Astrocyte of the hippocampus (primary cell): Measurements from ENCODE around the gene DOCK8.
"Not testable (repeated sequence)": the region's sequence is repeated elsewhere in the genome, so short reads cannot be mapped to it uniquely, and the experiment has no call there.

ENCODE experiments used
- DNase-seq: peaks from one replicate; pipeline ENCODE4 v3.0.0; 2011; ENCODE audit warnings: low read depth, low spot score

The DOCK8 gene

GRCh38 chr9:224582-225520 lies 10.2 kb downstream of the DOCK8 start:
- no peak for DNase-seq

GRCh38 chr9:227860-228259 lies 13.2 kb downstream of the DOCK8 start:
- DNase-seq: no peak

- no peak for DNase-seq
These were observed 14.4 kb downstream of the DOCK8 start for GRCh38 chr9:228929-229695.

DNA sequence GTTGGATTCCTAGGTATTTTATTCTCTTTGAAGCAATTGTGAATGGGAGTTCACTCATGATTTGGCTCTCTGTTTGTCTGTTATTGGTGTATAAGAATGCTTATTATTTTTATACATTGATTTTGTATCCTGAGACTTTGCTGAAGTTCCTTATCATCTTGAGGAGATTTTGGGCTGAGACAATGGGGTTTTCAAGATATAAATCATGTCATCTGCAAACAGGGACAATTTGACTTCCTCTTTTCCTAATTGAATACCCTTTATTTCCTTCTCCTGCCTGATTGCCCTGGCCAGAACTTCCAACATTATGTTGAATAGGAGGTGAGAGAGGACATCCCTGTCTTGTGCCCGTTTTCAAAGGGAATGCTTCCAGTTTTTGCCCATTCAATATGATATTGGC lies 17.0 kb downstream of the DOCK8 start:
- not testable (repeated sequence) for DNase-seq

DNA sequence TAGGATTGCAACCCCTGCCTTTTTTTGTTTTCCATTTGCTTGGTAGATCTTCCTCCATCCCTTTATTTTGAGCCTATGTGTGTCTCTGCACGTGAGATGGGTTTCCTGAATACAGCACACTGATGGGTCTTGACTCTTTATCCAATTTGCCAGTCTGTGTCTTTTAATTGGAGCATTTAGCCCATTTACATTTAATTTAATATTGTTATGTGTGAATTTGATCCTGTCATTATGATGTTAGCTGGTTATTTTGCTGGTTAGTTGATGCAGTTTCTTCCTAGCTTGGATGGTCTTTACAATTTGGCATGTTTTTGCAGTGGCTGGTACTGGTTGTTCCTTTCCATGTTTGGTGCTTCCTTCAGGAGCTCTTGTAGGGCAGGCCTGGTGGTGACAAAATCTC lies 19.0 kb downstream of the DOCK8 start:
- DNase-seq: not testable (repeated sequence)

DNA sequence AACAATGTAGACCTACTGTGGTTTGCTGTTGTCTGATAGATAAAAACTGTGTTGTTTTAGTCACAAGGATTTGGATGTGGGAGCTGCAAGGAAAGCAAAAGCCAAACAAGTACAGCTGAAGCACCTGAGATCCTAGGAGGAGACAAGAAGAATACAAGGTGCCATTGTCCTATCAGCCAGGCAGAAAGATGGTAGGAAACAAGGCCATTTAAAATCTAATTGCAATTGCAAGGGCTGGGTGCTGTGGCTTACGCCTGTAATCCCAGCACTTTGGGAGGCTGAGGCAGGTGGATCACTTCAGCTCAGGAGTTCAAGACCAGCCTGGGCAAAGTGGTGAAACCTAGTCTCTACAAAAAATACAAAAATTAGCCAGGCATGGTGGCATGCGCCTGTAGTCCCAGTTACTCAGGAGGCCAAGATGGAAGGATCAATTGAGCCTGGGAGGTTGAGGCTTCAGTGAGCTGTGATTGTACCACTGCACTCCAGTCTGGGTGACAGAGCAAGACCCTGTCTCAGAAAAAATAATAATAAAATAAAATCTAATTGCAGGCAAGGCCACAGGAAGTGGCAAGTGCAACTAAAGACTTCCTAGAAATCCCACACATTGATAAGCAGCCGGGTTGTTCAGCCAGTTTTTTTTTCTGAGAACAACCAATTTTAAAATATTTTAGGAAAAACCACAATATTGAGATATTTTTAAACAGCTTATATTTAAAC lies 22.6 kb downstream of the DOCK8 start:
- no peak for DNase-seq

GRCh38 chr9:237858-238345 lies 23.2 kb downstream of the DOCK8 start:
- DNase-seq: no peak

DNA sequence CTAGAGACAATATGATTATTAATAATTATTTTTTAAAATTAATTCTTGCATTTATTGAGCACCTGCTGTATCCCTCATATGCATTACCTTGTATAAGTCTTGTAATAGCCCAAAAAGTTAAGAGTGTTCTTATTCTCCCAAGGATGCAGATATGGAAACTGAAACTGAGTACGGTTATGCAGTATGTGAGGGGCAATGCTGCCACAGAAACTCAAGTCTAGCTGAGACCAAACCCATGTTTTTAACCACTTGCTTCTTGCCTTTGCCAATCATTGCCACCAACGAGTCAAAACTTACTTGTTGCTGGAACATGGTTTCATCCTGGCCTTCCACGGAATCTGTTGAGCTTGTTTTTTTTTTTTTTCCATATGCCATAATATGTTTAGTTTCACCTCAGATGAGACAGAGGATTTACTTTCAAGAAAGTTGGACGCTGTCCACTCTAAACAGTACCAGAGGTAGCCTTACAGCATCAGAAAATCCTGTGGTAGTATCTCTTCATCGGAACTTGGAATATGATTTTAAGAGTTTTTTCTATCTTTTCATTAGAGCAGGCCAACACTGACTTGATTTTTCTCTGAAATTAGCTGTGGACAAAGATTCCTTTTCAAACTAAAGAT lies 27.9 kb downstream of the DOCK8 start:
- no peak for DNase-seq

- DNase-seq: no peak
These were observed 33.8 kb downstream of the DOCK8 start for GRCh38 chr9:248278-248961.

DNA sequence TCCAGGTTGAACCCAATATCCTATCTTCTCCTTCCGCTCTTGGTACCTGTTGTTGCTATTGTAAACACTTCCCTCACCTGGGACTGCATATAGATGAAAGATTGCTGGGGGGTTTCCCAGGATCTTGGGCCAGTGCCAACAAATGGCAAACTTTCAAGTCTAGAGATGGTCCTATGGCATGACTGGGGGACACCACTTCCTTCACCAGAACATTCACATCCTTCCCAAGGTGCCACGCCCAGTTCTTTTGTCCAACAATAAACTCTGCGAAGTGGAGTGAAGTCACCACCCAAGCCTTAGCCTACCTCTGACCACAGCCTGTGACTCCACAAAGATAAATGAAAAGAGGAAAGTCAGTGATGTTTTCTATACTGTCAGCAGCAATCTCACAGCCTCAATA lies 34.4 kb downstream of the DOCK8 start:
- no peak for DNase-seq

DNA sequence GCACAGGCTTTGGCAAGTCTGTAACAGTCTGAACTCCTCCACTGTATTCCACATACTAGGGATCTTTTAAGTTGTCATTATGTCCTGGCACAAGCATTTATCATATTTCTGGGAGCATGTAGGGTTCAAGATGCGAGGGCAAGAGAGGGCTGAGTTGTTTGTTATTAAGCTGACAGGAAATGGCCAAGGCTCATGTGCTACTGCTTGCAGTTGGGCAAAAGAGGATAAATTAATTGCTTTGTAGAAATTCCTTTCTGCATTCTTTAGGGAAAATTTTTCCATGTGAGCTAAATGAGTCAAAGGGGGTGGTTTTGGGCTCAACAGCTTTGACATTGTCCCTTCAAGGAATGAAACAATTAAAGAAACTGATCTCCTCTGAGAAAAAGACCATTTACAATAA lies 35.4 kb downstream of the DOCK8 start:
- DNase-seq: peak; percentile 7

GRCh38 chr9:250625-251024 lies 36.0 kb downstream of the DOCK8 start:
- no peak for DNase-seq

GRCh38 chr9:251398-251797 lies 36.7 kb downstream of the DOCK8 start:
- no peak for DNase-seq

- no peak for DNase-seq
These were observed 38.9 kb downstream of the DOCK8 start for GRCh38 chr9:253539-253938.

DNA sequence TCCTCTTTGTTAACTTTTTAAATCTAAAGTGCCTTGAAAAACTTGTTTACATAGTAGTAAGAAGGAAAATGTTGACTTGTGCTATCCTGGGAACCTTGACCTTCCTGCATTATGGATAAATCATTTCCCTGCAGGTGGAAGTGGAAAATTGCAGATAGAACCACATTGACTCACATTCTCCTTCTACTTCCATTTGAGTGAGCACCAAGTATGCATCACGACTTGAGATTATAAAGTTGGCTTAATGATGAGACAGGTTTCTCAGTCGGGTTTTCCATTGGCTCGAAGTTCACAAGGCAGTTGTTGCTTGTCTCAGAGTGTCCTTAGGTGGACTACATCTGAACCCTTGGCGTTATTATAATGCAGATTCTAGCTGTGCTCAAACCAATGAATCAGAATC lies 39.9 kb downstream of the DOCK8 start:
- peak; percentile 4 for DNase-seq

- DNase-seq: no peak
These were observed 43.3 kb downstream of the DOCK8 start for GRCh38 chr9:257957-258356.

DNA sequence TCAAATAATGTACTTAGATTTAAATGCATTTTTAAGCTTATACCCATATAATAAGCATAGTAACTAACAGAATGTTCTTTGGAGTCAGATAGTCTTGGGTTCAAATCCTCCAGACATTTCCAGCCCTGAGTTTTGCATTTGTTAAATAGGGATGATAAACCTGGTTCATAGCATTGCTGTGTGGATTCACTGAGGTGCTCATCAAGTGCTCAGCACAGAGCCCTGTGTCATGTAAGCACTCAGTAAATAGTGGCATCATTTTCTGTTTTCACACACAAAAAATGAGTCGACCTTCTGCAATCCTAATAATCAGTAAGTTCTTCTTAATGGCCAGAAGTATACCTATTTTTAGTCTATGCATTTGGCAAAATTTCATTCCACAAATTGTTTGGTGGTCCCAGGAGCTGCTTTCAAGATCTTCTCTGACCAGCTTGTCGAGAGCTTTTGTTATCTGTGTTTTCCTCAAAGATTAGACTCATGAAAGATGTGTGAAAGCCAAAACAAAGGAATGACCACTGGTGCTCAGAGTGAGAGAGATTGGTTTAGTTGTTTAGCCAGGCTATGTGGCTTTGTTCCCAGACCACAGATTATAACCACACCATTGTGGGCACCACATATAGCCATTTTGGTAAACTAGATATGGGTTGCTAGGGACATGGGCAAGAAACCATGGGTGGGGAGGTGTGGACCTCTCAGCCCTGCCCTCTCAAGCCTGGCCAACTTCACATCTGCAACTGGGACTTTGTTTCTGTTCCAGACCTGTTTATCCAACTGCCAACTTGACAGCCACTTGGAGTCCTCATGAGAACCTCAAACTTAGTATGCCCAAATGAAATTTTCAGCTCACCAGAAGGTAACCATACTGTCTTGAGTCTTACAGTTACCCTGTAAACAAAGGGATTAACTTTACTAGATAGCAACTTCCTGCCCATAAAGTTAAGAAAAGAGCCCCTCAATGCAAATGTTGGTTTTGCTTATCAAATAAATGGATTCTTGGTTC lies 45.0 kb downstream of the DOCK8 start:
- peak; percentile 1 for DNase-seq

DNA sequence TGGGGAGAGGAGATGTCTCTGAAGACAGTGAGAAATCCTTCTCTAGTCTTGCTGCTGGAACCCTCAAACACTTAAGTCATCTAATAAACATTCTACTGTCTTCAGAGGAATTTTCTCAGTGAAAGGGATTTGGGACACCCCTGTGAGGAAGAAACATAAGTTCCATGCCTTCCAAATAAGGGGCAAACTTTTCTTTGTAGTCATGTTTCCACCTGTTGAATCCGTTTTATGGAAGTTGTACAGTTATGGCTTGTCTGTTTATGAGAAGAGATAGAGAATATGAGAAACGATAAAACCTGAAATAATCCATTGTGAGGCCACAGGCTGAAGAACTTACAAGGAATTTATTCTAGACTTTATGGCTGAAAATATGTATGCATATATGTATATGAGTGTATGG lies 49.6 kb downstream of the DOCK8 start:
- DNase-seq: no peak

DNA sequence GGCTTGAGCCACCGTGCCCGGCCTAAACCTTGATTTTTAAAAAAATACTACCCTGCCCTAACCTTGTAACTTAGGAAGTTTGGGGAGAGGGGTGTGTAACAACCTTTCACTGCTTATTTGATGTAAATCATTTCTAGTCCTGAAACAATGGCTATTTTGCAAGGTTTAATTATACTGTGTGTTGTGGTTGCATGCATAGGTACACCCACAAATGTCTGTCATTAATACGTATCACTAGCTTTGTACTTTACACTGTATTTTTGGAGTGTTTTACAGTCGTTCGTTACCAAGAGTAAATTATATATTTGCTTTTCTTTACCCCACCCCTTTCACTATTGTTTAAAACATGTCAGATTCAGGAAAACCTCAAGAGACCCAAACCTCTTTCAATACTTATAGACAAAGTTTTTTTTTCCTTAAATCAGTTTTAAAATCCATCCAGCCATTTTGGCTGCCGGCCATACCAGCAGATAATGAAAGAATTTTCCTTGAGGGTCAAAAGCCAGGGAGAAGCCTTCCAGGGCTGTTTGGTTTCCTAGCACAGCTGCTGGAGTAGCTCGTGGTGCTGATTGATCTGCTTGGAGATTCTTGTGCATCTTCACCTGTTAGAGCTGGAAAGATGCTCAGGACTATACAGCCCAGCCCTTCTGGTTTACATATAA lies 50.7 kb downstream of the DOCK8 start:
- no peak for DNase-seq
